Hematopoietic multipotent progenitor cell treated with erythropoietin and hydrocortisone succinate and interleukin-3 and kit ligand, for 4 days (in vitro differentiated cells): ENCODE measurements around the gene SOX15.

Experiments
- DNase-seq: peaks from one replicate; pipeline ENCODE4 v3.0.0-alpha.2; 2015

The SOX15 gene

DNA sequence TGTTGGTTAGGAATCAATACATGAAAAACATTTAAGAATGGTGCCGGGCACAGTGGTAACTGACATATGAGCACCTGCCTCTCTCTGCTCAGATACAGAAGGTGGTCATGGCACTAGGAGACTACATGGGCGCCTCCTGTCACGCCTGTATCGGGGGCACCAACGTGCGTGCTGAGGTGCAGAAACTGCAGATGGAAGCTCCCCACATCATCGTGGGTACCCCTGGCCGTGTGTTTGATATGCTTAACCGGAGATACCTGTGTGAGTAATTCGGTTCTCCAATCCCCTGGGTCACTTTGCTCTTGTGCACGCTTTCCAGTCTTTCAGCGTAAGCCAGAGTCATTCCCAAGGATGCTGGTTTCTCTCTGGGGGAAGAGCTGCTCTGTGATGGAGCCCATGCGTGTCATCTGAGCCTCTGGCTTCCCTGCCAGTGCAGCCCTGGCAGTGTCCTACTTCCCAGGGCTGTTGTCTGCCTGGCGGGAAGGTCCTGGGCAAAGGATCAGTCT lies 13.4 kb downstream of the SOX15 start:
- no peak for DNase-seq

DNA sequence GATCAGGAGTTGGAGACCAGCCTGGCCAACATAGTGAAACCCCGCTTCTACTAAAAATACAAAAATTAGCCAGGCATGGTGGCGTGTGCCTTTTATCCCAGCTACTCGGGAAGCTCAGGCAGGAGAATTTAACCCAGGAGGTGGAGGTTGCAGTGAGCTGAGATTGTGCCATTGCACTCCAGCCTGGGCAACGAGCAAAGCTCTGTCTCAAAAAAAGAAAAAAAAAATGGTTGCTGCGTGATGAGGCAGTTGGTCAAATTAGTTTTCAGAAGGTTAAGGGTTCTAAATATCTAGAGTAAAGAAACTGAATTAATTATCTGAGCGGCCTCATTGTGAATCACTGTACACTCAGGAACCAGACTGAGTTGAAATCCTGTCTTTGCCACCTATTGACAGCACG lies 13.9 kb downstream of the SOX15 start:
- DNase-seq: no peak

DNA sequence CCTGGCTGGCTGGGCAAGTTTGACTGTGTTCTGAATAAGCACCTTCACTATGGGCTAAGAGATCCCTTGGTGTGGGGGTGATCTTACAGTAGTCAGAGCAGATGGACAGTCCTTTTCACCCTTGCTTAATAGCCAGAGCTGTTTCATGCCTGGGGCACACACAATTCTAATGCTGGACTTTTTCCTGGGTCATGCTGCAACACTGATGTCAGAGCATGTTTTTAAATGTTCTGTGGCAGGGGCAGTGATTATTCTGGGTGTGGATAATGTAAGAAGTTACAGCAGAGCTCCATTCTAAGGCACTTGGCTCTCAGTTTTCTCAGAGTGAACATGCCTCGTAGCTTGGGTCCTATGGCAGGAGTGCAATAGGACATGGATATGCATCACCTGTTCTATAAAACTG lies 14.4 kb downstream of the SOX15 start:
- no peak for DNase-seq

DNA sequence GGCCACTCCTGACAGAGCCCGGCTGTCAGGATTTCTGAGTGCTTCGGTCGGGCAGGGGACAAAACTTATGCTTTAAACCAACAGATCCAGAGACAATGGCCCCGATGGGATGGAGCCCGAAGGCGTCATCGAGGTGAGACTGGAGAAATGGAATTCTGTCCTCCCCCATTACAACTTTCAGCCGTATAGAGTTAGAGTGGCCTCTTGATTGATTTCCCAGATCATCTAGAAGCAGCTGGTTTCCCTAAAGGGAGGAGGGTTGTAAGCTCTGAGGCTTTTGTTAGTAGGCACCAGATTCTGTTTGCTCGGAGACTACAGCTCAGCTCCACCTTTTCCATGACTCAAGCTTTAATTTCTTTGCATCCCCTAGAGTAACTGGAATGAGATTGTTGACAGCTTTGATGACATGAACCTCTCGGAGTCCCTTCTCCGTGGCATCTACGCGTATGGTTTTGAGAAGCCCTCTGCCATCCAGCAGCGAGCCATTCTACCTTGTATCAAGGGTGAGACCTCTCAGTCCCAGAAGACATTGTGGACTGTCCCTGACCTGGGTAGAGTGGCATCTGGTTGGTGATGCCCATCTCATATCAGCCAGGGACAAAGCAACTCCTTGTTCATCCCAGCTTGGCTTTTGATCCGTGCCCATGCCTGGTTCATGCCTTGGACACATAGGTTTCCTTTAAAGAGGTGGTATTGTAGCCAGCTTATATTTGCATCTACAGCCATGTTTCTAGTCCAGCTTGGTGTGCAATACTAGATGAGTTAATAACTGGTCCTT lies 15.5 kb downstream of the SOX15 start:
- DNase-seq: peak; percentile 25

- DNase-seq: peak; percentile 97
Observed at GRCh38 chr17:7573324-7574080, 16.4 kb downstream of the SOX15 start.

GRCh38 chr17:7572588-7573323 lies 17.1 kb downstream of the SOX15 start:
- peak; percentile 100 for DNase-seq

- DNase-seq: no peak
Observed at GRCh38 chr17:7572338-7572587, 17.6 kb downstream of the SOX15 start.

- no peak for DNase-seq
Observed at GRCh38 chr17:7570351-7570750, 19.5 kb downstream of the SOX15 start.

DNA sequence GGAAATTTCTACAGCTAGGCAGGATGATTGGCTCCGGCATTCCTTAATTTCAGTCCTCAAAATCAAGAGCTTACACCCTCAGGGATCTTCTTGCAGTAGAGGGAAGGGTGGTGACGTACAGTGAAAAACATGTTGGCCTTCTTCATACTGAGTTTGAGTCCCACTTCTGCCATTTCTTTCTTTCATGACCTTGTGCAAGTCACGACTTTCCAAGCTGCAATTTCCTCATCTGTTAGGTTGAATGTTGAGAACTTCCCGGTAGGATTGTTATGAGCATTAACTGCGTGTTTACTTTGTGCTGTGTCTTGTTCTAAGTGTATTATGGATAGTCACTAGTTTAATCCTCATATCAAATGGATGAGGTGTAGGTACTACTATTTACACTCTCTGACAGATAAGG lies 20.3 kb downstream of the SOX15 start:
- no peak for DNase-seq

DNA sequence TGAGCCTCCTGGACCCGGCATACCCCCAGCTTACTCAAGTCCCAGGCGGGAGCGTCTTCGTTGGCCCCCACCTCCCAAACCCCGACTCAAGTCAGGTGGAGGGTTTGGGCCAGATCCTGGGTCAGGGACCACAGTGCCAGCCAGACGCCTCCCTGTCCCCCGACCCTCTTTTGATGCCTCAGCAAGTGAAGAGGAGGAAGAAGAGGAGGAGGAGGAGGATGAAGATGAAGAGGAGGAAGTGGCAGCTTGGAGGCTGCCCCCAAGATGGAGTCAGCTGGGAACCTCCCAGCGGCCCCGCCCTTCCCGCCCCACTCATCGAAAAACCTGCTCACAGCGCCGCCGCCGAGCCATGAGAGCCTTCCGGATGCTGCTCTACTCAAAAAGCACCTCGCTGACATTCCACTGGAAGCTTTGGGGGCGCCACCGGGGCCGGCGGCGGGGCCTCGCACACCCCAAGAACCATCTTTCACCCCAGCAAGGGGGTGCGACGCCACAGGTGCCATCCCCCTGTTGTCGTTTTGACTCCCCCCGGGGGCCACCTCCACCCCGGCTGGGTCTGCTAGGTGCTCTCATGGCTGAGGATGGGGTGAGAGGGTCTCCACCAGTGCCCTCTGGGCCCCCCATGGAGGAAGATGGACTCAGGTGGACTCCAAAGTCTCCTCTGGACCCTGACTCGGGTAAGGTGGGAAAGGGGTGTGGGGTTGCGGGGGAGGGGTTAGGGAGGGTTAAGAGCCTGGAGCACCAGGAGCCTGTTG lies 26.6 kb downstream of the SOX15 start:
- no peak for DNase-seq

GRCh38 chr17:7562208-7562605 lies 27.7 kb downstream of the SOX15 start:
- peak; percentile 43 for DNase-seq

DNA sequence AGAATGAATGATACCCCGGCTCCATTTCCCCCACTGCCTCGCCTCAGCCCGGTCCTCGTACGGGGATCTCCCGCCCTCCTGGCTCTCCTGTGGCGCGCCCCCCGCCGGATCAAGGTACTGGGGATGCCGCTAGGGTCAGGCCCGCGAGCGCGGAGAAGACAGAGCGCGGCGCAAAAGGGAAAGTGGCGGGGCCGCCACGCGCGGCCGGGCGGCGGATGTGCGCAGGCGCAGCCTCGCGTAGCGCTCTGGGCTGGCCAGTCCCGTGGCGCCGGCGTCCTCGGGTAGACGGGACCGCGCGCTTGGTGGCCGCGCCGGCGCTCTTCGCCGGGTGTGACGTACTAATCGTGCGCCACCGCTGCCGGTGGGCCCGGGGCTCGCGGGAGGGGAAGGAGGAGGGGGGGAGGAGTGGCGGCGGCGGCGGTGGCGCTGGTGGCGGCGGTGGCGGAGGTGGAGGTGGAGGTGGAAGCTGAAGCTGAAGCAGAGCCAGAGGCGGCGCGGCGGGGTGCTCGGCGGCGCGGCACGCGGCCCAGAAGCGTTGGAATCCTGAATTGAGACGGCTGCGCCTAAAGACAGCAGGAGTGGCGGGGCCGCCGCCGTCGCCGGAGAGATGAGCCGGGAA lies 28.2 kb downstream of the SOX15 start, which contains the start of gene SENP3:
Gene SENP3, plus strand, starts transcription at position 331 of the 619 bp plus-strand sequence. CDS start 1,158 bp downstream, outside the sequence.
- peak; percentile 96 for DNase-seq

- DNase-seq: peak; percentile 94
Observed at GRCh38 chr17:7561028-7561575, 28.8 kb downstream of the SOX15 start.

GRCh38 chr17:7560172-7561027 lies 29.5 kb downstream of the SOX15 start:
- DNase-seq: peak; percentile 88

DNA sequence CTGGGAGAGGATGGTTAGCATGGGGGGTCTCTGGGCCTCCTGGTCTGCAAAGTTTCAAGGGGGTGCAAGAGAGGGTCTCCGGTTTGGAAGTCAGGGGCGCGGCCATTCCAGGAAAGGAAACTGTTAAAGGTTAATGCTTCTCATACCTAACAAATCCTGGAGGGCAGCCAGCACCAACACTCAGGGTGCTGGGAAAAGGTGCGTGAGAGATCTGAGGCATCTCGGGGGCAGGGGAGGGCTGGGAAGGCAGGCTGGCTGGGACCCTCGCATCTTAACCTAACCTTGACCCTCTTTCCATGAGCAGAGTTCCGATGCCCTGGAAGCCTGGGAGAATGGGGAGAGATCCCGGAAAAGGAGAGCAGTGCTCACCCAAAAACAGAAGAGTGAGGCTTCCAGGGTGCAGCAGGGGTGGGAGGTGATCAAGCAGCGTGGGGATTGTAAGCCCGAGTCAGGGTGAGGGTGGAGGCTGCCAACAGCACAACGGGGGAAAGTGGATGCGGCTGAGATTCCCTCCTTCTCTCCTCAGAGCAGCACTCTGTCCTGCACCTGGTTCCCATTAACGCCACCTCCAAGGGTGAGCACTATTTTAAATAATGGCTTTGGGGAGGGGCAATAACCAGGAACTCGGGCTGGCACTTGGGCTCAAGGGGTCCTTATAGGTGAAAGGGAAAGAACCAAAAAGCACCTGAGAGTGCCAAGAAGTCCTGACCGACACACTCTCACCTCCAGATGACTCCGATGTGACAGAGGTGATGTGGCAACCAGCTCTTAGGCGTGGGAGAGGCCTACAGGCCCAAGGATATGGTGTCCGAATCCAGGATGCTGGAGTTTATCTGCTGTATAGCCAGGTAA lies 30.3 kb downstream of the SOX15 start:
- DNase-seq: peak; percentile 19

- DNase-seq: peak; percentile 90
Observed at GRCh38 chr17:7558544-7559319, 31.2 kb downstream of the SOX15 start, which contains the start of gene TNFSF13. TNFSF13 (plus strand) TSS chr17:7558750; CDS start chr17:7559040, 290 bp downstream.

GRCh38 chr17:7557775-7558543 lies 31.9 kb downstream of the SOX15 start:
- peak; percentile 91 for DNase-seq

GRCh38 chr17:7557147-7557764 lies 32.6 kb downstream of the SOX15 start:
- no peak for DNase-seq
